ENCODE results near the gene GALNT13.

DNA sequence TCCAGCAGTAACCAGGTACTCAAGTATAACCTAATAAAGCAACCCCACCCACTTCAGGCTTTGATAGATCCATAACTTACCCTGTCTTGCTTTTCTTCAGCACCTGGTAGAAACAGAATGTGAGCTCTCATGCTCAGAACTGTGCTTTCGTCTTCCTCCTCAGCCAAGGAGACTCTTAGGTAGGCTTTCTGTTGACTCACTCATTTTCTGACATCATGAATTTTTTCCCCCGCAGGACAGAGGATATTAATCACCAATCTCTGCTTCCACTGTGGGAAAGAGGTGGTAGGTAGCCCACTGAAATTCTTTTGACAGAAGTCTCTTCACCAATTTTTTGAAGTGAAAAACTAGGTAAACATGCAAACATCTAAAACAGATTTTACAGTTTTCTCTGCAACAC, 585.6 kb downstream of the GALNT13 start:
- TF ChIP-seq, protein P1, sequence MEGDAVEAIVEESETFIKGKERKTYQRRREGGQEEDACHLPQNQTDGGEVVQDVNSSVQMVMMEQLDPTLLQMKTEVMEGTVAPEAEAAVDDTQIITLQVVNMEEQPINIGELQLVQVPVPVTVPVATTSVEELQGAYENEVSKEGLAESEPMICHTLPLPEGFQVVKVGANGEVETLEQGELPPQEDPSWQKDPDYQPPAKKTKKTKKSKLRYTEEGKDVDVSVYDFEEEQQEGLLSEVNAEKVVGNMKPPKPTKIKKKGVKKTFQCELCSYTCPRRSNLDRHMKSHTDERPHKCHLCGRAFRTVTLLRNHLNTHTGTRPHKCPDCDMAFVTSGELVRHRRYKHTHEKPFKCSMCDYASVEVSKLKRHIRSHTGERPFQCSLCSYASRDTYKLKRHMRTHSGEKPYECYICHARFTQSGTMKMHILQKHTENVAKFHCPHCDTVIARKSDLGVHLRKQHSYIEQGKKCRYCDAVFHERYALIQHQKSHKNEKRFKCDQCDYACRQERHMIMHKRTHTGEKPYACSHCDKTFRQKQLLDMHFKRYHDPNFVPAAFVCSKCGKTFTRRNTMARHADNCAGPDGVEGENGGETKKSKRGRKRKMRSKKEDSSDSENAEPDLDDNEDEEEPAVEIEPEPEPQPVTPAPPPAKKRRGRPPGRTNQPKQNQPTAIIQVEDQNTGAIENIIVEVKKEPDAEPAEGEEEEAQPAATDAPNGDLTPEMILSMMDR (IDR thresholded peaks at IDR 0.05): no peak
- no peak for TF ChIP-seq POLR2A (IDR thresholded peaks at IDR 0.05)
- TF ChIP-seq POLR2AphosphoS5 (IDR thresholded peaks at IDR 0.05): no peak
- TF ChIP-seq EP300 (IDR thresholded peaks at IDR 0.05): no peak

Measured in gastroesophageal sphincter (tissue), 3 donors.